ENCODE results near the gene GP1BB. TPM values are rescaled to one million over a fixed set of nuclear protein-coding genes. Genes with fewer than 3 reads are reported as not detected.

GP1BB gene
- total and polyA plus RNA-seq, 2 of the 13 experiments (the other 11 are each of a cell fraction or from before 2014, with no cell fraction given), result not detected

DNA sequence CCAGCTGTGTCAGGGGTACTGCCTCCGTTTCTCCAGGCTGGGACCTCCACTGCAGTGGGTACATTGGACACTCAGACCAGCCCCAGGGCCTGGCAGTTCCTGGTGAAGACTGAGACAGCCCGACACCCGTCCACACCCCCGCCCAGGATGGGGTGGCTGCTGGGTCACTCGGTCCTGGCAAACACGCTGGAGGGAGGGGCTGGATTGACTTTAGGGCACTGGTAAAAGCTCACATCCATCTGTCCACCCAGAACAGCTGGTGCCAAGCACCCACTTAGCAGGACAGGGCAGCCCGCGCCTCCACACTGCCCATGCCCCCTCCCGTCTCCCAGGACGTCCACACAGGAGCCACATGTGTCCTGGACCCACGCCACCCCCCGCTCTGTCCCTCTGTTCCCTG, 26.5 kb downstream of the GP1BB start:
- ChIA-PET POLR2A (no interaction called here), CTCF (ENCODE audit: low intra/inter-chr PET ratio, low total read pairs) (no interaction called here)
- no peak overlapping the region for H3K4me3 ChIP-seq (replicated peaks in 1 of 3; ENCODE audit: insufficient read depth in 1 of 3, low read depth in 2 of 3, low read length in 3 of 3)
- H3K27ac ChIP-seq (ENCODE audit: extremely low read length, insufficient read depth, low read length), result no peak overlapping the region
- no TSS peak for BruUV-seq (replicated peaks)
- H3K27me3 ChIP-seq (ENCODE audit: control insufficient read depth in 1 of 2, insufficient read depth in 2 of 2, low read length in 2 of 2), result peaks cover 29 to 97% of the 10 kb centered on the region in 2 experiments
- H3K4me2 ChIP-seq (ENCODE audit: low read depth, low read length), result no peak overlapping the region
- in situ Hi-C loops (cut with HindIII; ENCODE audit: extremely low pct_ligation_motif_present, low pct_unique_long_range_greater_than_20kb), result loop anchor here (10.0 kb wide), 1 partner anchor 165 kb away; no protein-coding TSS in a partner anchor
- WGBS (ENCODE audit: low lambda C conversion rate), result no CpG with 5 or more reads among the region's 12 CpGs
- 0 out of 2 replicates have a peak, but pooled peaks cover 6% of the 10 kb centered on the region for H3K4me1 ChIP-seq (ENCODE audit: insufficient read depth, low read length)
- DNase-seq (ENCODE audit: low spot score), result no peak
- H3K9ac ChIP-seq (ENCODE audit: insufficient read depth, low read depth, low read length), result no peak overlapping the region
- no peaks in the 10 kb centered on the region for H3K36me3 ChIP-seq (replicated peaks in 1 of 2; ENCODE audit: control insufficient read depth in 1 of 2, insufficient read depth in 2 of 2, low read length in 2 of 2)
- H4K20me1 ChIP-seq (ENCODE audit: insufficient read depth, low read length), result no peaks in the 10 kb centered on the region; the same call in 1 of the 2 replicates
- no peaks in the 10 kb centered on the region for H3K9me3 ChIP-seq (ENCODE audit: low read length)
- no peak overlapping the region for H2AFZ ChIP-seq (ENCODE audit: low read length)
- FAIRE-seq, result no peak
- no peaks in the 10 kb centered on the region for H3K79me2 ChIP-seq (ENCODE audit: insufficient read depth, low read length)
- intact Hi-C loops (cut with micrococcal nuclease; ENCODE audit: unreplicated experiment), result no loop called here
- ATAC-seq, result no peak
- TF ChIP-seq ZNF580 (CRISPR knock-in tag; IDR thresholded peaks at IDR 0.05; ENCODE audit: borderline replicate concordance, low read depth) (no peak), ZSCAN30 (CRISPR knock-in tag; IDR thresholded peaks at IDR 0.05) (no peak), POLR2AphosphoS5 (IDR thresholded peaks at IDR 0.05; ENCODE audit: low read depth, low read length) (no peak), FOXJ3 (CRISPR knock-in tag; IDR thresholded peaks at IDR 0.05; ENCODE audit: borderline replicate concordance) (no peak), ZNF512 (CRISPR knock-in tag; IDR thresholded peaks at IDR 0.05) (no peak), KMT2B (CRISPR knock-in tag; IDR thresholded peaks at IDR 0.05) (no peak), NFIC (IDR thresholded peaks at IDR 0.05; ENCODE audit: low read length) (no peak), YEATS4 (CRISPR knock-in tag; IDR thresholded peaks at IDR 0.05; ENCODE audit: borderline replicate concordance) (no peak), ZNF430 (CRISPR knock-in tag; IDR thresholded peaks at IDR 0.05) (no peak), ZNF281 (CRISPR knock-in tag; IDR thresholded peaks at IDR 0.05; ENCODE audit: borderline replicate concordance) (no peak), SNRNP70 (IDR thresholded peaks at IDR 0.05; ENCODE audit: low read depth, low read length) (no peak), ZNF883 (CRISPR knock-in tag; IDR thresholded peaks at IDR 0.05; ENCODE audit: not compliant biosample characterization) (no peak), ZNF510 (CRISPR knock-in tag; IDR thresholded peaks at IDR 0.05; ENCODE audit: low read depth) (no peak), SKIL (CRISPR knock-in tag; IDR thresholded peaks at IDR 0.05; ENCODE audit: borderline replicate concordance) (no peak), NCOA2 (CRISPR knock-in tag; IDR thresholded peaks at IDR 0.05) (no peak), MXD4 (CRISPR knock-in tag; IDR thresholded peaks at IDR 0.05) (no peak)
- TF ChIP-seq, protein P1, sequence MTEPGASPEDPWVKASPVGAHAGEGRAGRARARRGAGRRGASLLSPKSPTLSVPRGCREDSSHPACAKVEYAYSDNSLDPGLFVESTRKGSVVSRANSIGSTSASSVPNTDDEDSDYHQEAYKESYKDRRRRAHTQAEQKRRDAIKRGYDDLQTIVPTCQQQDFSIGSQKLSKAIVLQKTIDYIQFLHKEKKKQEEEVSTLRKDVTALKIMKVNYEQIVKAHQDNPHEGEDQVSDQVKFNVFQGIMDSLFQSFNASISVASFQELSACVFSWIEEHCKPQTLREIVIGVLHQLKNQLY (CRISPR knock-in tag; IDR thresholded peaks at IDR 0.05), result no peak

Measured in HepG2 (cell line).